Lower lobe of right lung (tissue), 2 donors: ENCODE data around the gene CD47. TPM values are rescaled to one million over a fixed set of nuclear protein-coding genes. Genes with fewer than 3 reads are reported as not detected.

Experiments
- ATAC-seq, 2 donors: fragments of 200-7000 bp; cut with Tn5 transposase; one replicate each; pipeline ENCODE4 v1.9.1; 2020 to 2022; ENCODE audit warnings: mild to moderate bottlenecking in 2 of 2, moderate library complexity in 2 of 2
- DNase-seq: peaks from one replicate; pipeline ENCODE4 v3.0.0-alpha.2; 2020
- H3K27ac ChIP-seq: fragments of 200-600 bp; one replicate; pipeline ENCODE4 v1.8.0; 2022
- H3K27me3 ChIP-seq: fragments of 200-600 bp; one replicate; pipeline ENCODE4 v1.8.0; 2022; ENCODE audit warnings: low read depth
- H3K36me3 ChIP-seq: fragments of 200-600 bp; one replicate; pipeline ENCODE4 v1.8.0; 2022; ENCODE audit warnings: mild to moderate bottlenecking
- H3K4me1 ChIP-seq: fragments of 200-600 bp; one replicate; pipeline ENCODE4 v1.8.0; 2022
- H3K4me3 ChIP-seq: fragments of 200-600 bp; one replicate; pipeline ENCODE4 v1.8.0; 2022; ENCODE audit warnings: mild to moderate bottlenecking
- H3K9me3 ChIP-seq: fragments of 200-600 bp; one replicate; pipeline ENCODE4 v1.8.0; 2022
- CTCF ChIP-seq: fragments of 200-600 bp; IDR thresholded peaks from one replicate; pipeline ENCODE4 v1.8.0; 2022; ENCODE audit warnings: antibody characterized with exemption, mild to moderate bottlenecking
- intact Hi-C: fragments of 100-400 bp; cut with DNase I; formaldehyde crosslinking; loops from one replicate; pipeline ENCODE4 v1.11.0; 2022
- total RNA-seq: library from RNA; stranded (reverse); fragmentation: NEBNext Ultra II Directional; extraction: Animal tissue kit (Norgen Biotek cat#: 25700); gene quantifications from one replicate; pipeline ENCODE4 v1.2.1, GENCODE V29; 2021
- donor health status: DM: no; HTN: yes; CAD: no; lungs with severe emphysema.

The CD47 gene
- total RNA-seq, 1 donor from 2014 or later, result 222 TPM

GRCh38 chr3:108031895-108032294 is 58.9 kb downstream of the CD47 start:
- no peak for DNase-seq
- H3K4me1 ChIP-seq, result no peaks in the 10 kb centered on the region
- no peaks in the 10 kb centered on the region for H3K27me3 ChIP-seq
- intact Hi-C loops, result no loop called here
- no peaks in the 10 kb centered on the region for H3K9me3 ChIP-seq
- ATAC-seq, result no peak
- TF ChIP-seq CTCF, result no peak
- no peak overlapping the region for H3K4me3 ChIP-seq
- no peak overlapping the region for H3K27ac ChIP-seq
- peaks cover 4% of the 10 kb centered on the region for H3K36me3 ChIP-seq

- Histone ChIP-seq H3K4me1 (no peaks in the 10 kb centered on the region), H3K36me3 (peaks cover 4% of the 10 kb centered on the region), H3K27me3 (no peaks in the 10 kb centered on the region), H3K9me3 (no peaks in the 10 kb centered on the region), H3K27ac (no peak overlapping the region), H3K4me3 (no peak overlapping the region)
- TF ChIP-seq CTCF, result no peak
- no peak for DNase-seq
- no peak for ATAC-seq
- intact Hi-C loops, result no loop called here
Measured at GRCh38 chr3:108030960-108031359, 59.9 kb downstream of the CD47 start.

- intact Hi-C loops, result no loop called here
- ATAC-seq (no peak), DNase-seq (no peak)
- Histone ChIP-seq H3K36me3 (peaks cover 4% of the 10 kb centered on the region), H3K4me3 (no peak overlapping the region), H3K27me3 (no peaks in the 10 kb centered on the region), H3K9me3 (no peaks in the 10 kb centered on the region), H3K27ac (no peak overlapping the region), H3K4me1 (no peaks in the 10 kb centered on the region)
- no peak for TF ChIP-seq CTCF
Measured at GRCh38 chr3:108029466-108029865, 61.4 kb downstream of the CD47 start.

GRCh38 chr3:108028896-108029295 is 61.9 kb downstream of the CD47 start:
- TF ChIP-seq CTCF, result no peak
- Histone ChIP-seq H3K9me3 (no peaks in the 10 kb centered on the region), H3K27ac (no peak overlapping the region), H3K4me3 (no peak overlapping the region), H3K36me3 (peaks cover 4% of the 10 kb centered on the region), H3K27me3 (no peaks in the 10 kb centered on the region), H3K4me1 (no peaks in the 10 kb centered on the region)
- intact Hi-C loops, result no loop called here
- DNase-seq, result no peak
- no peak for ATAC-seq

- ATAC-seq (no peak), DNase-seq (no peak)
- H3K4me3 ChIP-seq, result no peak overlapping the region
- peaks cover 5% of the 10 kb centered on the region for H3K4me1 ChIP-seq
- no peaks in the 10 kb centered on the region for H3K9me3 ChIP-seq
- no peaks in the 10 kb centered on the region for H3K27me3 ChIP-seq
- intact Hi-C loops, result no loop called here
- no peaks in the 10 kb centered on the region for H3K36me3 ChIP-seq
- TF ChIP-seq CTCF, result no peak
- no peak overlapping the region for H3K27ac ChIP-seq
Measured at GRCh38 chr3:108025177-108025576, 65.7 kb downstream of the CD47 start.
